ENCODE results near the gene PGBD5.

Gene PGBD5

DNA sequence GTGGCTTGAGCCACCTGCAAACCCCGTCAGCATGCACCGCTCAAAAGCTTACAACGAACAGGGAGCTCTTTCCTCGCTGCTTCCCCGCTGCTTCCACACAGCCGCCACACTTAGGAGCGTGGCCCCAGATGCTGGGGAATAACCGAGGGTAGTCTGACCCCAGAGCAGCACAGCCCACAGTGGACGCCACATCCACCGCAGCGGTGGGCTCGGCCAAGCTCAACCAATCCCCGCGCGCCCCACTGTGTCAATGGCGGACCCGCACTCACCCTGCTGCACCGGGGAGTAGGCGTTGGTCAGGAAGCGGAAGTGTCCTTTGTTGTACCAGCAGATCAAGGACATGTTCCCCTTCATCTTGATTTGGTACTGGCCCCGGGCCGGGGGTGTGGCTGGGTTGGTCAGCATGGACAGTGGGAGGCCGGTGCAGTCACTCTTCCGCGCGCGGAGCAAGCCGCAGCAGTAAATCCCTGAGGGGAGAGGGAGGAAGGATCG, 93.5 kb downstream of the PGBD5 start:
- DNase-seq (ENCODE audit: low read depth in 2 of 2): no peak
- no peak overlapping the region for H3K4me3 ChIP-seq (replicated peaks in 1 of 2; ENCODE audit: low read depth in 2 of 2, low read length in 2 of 2)
- TF ChIP-seq, protein P1, sequence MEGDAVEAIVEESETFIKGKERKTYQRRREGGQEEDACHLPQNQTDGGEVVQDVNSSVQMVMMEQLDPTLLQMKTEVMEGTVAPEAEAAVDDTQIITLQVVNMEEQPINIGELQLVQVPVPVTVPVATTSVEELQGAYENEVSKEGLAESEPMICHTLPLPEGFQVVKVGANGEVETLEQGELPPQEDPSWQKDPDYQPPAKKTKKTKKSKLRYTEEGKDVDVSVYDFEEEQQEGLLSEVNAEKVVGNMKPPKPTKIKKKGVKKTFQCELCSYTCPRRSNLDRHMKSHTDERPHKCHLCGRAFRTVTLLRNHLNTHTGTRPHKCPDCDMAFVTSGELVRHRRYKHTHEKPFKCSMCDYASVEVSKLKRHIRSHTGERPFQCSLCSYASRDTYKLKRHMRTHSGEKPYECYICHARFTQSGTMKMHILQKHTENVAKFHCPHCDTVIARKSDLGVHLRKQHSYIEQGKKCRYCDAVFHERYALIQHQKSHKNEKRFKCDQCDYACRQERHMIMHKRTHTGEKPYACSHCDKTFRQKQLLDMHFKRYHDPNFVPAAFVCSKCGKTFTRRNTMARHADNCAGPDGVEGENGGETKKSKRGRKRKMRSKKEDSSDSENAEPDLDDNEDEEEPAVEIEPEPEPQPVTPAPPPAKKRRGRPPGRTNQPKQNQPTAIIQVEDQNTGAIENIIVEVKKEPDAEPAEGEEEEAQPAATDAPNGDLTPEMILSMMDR (IDR thresholded peaks at IDR 0.05; ENCODE audit: low read depth, low read length): no peak

DNA sequence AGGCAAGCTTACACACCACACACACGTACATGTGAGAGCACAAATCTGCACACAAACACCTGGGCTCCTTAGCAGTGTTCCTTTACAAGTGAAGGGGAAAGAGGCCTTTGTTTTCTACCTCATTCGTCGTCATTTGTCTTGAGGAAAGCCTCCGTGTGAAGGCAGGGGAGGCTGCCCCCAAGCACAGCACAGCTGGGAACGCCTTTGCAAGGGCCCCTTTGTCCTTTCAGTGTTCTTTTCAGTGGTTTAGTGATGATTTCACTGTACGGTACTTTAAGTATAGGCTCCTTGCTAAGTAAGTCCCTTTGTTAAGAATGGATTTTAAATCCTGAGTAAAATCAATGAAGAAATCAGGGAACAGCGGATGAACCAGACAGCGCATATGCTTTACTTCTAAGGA, 94.1 kb downstream of the PGBD5 start:
- TF ChIP-seq, protein P1 (IDR thresholded peaks at IDR 0.05; ENCODE audit: low read depth, low read length): no peak
- DNase-seq (ENCODE audit: low read depth in 2 of 2): no peak
- no peak overlapping the region for H3K4me3 ChIP-seq (replicated peaks in 1 of 2; ENCODE audit: low read depth in 2 of 2, low read length in 2 of 2)

DNA sequence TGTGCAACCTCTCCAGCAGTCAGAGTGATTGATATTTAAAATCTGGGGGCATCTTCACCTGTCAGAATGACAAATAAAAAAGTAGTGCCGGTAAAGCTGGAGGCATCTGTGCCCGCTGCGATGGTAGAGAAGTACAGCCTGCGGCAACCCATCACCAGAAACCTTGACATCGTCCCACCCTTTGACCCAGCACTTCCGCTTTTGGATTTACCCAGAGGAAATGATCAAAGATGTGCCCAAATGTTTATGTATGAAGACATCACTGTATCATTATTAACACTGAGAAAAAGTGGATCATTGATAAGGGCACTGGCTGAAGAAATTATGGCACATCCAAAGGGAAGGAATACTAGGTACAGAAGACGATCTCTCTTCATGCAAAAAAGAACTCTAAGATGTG, 96.0 kb downstream of the PGBD5 start:
- TF ChIP-seq, protein P1 (IDR thresholded peaks at IDR 0.05; ENCODE audit: low read depth, low read length): no peak
- H3K4me3 ChIP-seq (replicated peaks in 1 of 2; ENCODE audit: low read depth in 2 of 2, low read length in 2 of 2): no peak overlapping the region

DNA sequence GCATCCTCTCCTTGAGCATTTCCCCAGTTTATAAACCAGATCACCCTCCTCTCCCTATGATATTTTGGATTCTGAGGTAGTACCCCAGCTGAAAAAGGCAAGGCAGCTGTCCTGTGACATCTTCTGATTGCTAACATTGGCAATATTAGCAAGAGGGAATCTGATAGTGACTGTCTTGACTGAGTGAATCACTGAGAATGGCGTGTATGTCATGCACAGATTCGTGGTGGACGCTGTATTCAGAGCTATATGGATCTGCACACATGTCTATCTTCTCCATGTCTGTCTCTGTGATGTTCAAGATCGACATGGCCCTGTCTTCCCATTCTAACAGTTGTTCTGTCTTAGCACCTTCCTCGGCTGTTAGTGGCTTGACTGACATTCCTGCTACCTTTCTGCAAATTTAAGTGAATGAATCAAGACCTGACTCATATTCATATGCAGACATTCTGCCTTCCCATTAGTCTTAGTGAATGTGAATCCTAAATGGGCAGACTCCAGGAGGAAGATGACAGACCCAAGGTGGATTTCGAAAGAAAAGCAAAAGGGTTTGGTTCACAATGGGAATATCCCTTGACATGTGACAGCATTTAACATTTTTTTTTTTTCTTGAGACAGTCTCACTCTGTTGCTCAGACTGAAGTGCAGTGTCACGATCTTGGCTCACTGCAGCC, 97.7 kb downstream of the PGBD5 start:
- no peak overlapping the region for H3K4me3 ChIP-seq (replicated peaks in 1 of 2; ENCODE audit: low read depth in 2 of 2, low read length in 2 of 2)
- peak in 1 of 2 donors; percentile 51 for DNase-seq (ENCODE audit: low read depth in 2 of 2)
- TF ChIP-seq, protein P1 (IDR thresholded peaks at IDR 0.05; ENCODE audit: low read depth, low read length): no peak

More for the DNA sequence above, 96.0 kb downstream of the PGBD5 start:
- no peak for DNase-seq (ENCODE audit: low read depth in 2 of 2)

DNA sequence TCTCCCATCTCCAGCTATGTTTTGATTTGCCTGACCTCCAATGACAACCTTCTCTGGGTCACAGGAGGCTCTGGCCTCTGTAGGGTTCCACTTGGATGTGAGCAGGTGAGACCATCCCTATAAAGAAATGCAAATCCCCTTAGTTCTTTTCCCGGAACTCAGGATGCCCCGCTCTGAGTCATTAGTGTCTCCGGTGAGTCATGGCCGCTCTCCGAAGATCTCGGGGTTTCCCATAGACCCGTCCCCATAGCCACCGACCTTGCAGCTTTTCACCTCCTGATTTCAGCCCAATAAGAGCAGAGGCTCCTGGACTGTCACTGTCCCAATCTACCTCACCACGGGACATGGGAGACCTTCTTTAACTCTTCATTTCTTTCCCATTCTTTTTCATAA, 98.2 kb downstream of the PGBD5 start:
- H3K4me3 ChIP-seq (replicated peaks in 1 of 2; ENCODE audit: low read depth in 2 of 2, low read length in 2 of 2): no peak overlapping the region
- peak in 1 of 2 donors; percentile 27 for DNase-seq (ENCODE audit: low read depth in 2 of 2)
- TF ChIP-seq, protein P1 (IDR thresholded peaks at IDR 0.05; ENCODE audit: low read depth, low read length): no peak

DNA sequence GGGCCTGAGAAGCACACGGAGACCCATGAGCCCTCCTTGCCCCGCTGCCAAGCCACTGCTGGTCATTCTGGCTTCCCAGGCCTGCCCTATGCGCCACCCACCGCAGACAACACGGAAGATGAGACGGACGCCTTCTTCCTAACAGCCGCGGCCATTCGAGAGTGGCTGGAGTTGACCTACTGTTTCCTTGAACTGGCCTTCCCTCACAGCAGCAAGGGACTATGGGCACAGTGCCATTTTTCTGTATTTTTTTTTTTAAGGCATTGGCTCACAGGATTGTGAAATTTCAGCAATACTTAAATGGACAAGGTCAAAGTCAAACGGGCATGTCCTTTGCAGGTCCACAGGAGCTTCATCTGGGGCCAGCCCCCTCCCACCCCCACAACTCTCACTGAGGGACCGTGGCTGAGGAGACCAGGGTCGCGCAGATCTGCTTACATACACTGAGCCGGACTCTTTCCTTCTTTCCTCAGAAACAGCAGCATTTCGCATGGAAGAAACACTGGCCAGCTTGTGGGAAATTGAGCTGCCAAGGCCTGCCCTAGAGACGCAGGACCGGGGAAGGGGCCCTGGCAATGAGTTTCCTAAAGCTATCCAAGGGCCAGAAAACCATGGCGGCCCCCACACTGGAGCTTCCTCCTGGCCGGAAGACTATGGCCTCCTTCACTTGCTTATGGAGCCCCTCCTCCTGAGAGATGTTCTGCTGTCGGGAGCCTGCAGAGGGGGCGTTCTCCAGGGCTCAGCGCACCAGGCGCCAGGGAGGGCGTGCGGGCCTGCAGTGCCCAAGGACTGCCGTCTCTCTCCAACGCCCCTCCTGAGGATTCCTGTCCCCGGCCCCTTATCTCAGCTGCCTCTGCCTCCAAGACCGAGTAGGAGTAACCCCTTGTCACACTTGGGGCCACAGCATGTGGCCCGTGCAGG, 98.9 kb downstream of the PGBD5 start:
- H3K4me3 ChIP-seq (replicated peaks in 1 of 2; ENCODE audit: low read depth in 2 of 2, low read length in 2 of 2): no peak overlapping the region
- DNase-seq (ENCODE audit: low read depth in 2 of 2): peak; percentile 44 to 50
- TF ChIP-seq, protein P1 (IDR thresholded peaks at IDR 0.05; ENCODE audit: low read depth, low read length): no peak

Measured in cardiac fibroblast (primary cell).